HepG2 (cell line): ENCODE data around the gene RHOT2. TPM values are rescaled to one million over a fixed set of nuclear protein-coding genes. Genes with fewer than 3 reads are reported as not detected.
A peak's percentile ranks its signal among the peaks of the same experiment; 100 is the strongest.
"Not testable (repeated sequence)": the region's sequence is repeated elsewhere in the genome, so short reads cannot be mapped to it uniquely, and the experiment has no call there.

Experiments
- CEBPB ChIP-seq: IDR thresholded peaks from 2 replicates; pipeline ENCODE4 v1.6.1; 2011; ENCODE audit warnings: low read depth, low read length, improper control_type of control experiment, borderline replicate concordance
- CREB1 ChIP-seq, 2 experiments: fragments of 450-650 bp in 1 of 2; IDR thresholded peaks; 2 replicates each; pipeline ENCODE4 v1.6.1; 2016 to 2017; ENCODE audit warnings: control low read depth in 1 of 2, mild to moderate bottlenecking in 1 of 2, missing compliant biosample characterization in 1 of 2, missing genetic modification characterization in 1 of 2
- FOXA1 ChIP-seq, 2 experiments: fragments of 450-650 bp in 1 of 2; sonication (generic) in 1 of 2; formaldehyde crosslinking in 1 of 2; IDR thresholded peaks; 2 replicates each; pipeline versions ENCODE4 v1.4.0 to v1.6.1; 2016 to 2020; ENCODE audit warnings: missing genetic modification reagents in 1 of 2
- FOXP1 ChIP-seq, 2 experiments: fragments of 450-650 bp in 1 of 2; IDR thresholded peaks; 2 replicates each; pipeline ENCODE4 v1.6.1; 2017 to 2018; ENCODE audit warnings: antibody characterized with exemption in 1 of 2
- KDM1A ChIP-seq: IDR thresholded peaks from 2 replicates; pipeline ENCODE4 v1.6.1; 2016; ENCODE audit warnings: missing compliant biosample characterization
- KLF16 ChIP-seq, 2 experiments: sonication (generic) in 1 of 2; formaldehyde crosslinking in 1 of 2; IDR thresholded peaks; 2 replicates each; pipeline versions ENCODE4 v1.6.1 to v1.8.0; 2016 to 2023; ENCODE audit warnings: missing genetic modification reagents in 2 of 2, missing compliant biosample characterization in 1 of 2
- SKI ChIP-seq: fragments of 450-650 bp; IDR thresholded peaks from one replicate; pipeline ENCODE4 v1.6.1; 2018; ENCODE audit warnings: mild to moderate bottlenecking; ENCODE audit not compliant: partially characterized antibody
- XRCC5 ChIP-seq: fragments of 200-400 bp; formaldehyde crosslinking; optimal IDR thresholded peaks from 2 replicates; pipeline ENCODE3; 2017; ENCODE audit warnings: mild to moderate bottlenecking, low read length
- ZBTB7B ChIP-seq: sonication (generic); formaldehyde crosslinking; IDR thresholded peaks from 2 replicates; pipeline ENCODE4 v1.4.0; 2020; ENCODE audit warnings: missing genetic modification reagents
- ZNF350 ChIP-seq: sonication (generic); formaldehyde crosslinking; IDR thresholded peaks from 2 replicates; pipeline ENCODE4 v1.4.0; 2020; ENCODE audit warnings: mild to moderate bottlenecking, low read depth, missing genetic modification reagents, borderline replicate concordance
- ZNF614 ChIP-seq: IDR thresholded peaks from 2 replicates; pipeline ENCODE4 v1.6.1; 2018; ENCODE audit warnings: missing biosample characterization, missing genetic modification reagents, inconsistent platforms, borderline replicate concordance
- ZNF629 ChIP-seq: sonication (generic); formaldehyde crosslinking; conservative IDR thresholded peaks from 2 replicates; pipeline ENCODE4 v1.5.0; 2020; ENCODE audit warnings: missing genetic modification reagents
- polyA plus RNA-seq, 8 experiments: library from polyadenylated mRNA; depleted of rRNA in 3 of 8; stranded (reverse) in 7 of 8; unstranded in 1 of 8; fragments of >200 nt; fragmentation: Illumina TruSeq in 4 of 8; extraction: Trizol in 4 of 8; gene quantifications; 2 replicates each; pipeline versions ENCODE4 v1.2.1 to v1.2.3, GENCODE V29; 2011 to 2016; ENCODE audit warnings: low read depth in 4 of 8, missing spikeins in 1 of 8, mixed read lengths in 1 of 8; ENCODE audit not compliant: insufficient read depth in 1 of 8
- total RNA-seq, 5 experiments: library from RNA; depleted of rRNA; stranded (reverse); fragments of >200 nt; fragmentation: Illumina TruSeq; extraction: Trizol; gene quantifications; 2 replicates each; pipeline ENCODE4 v1.2.3, GENCODE V29; 2016; ENCODE audit warnings: low read depth in 1 of 5
- TF ChIP-seq, protein P1 (sequence below): sonication (generic); formaldehyde crosslinking; IDR thresholded peaks from 2 replicates; pipeline ENCODE4 v1.9.0; 2022; ENCODE audit warnings: missing genetic modification reagents, mild to moderate bottlenecking, borderline replicate concordance
- TF ChIP-seq, protein P2 (sequence below): sonication (generic); formaldehyde crosslinking; IDR thresholded peaks from 2 replicates; pipeline ENCODE4 v1.5.1; 2020; ENCODE audit warnings: mild to moderate bottlenecking, missing genetic modification reagents, moderate library complexity
- TF ChIP-seq, protein P3 (sequence below): IDR thresholded peaks from 2 replicates; pipeline ENCODE4 v1.6.1; 2016
- TF ChIP-seq, protein P4 (sequence below): sonication (generic); formaldehyde crosslinking; IDR thresholded peaks from 2 replicates; pipeline ENCODE4 v1.4.0; 2020; ENCODE audit warnings: missing genetic modification reagents
- TF ChIP-seq, protein P5 (sequence below): IDR thresholded peaks from 2 replicates; pipeline ENCODE4 v1.6.1; 2018; ENCODE audit warnings: missing genetic modification reagents, mild to moderate bottlenecking, missing compliant biosample characterization
- TF ChIP-seq, protein P6 (sequence below): sonication (generic); formaldehyde crosslinking; IDR thresholded peaks from 2 replicates; pipeline ENCODE4; 2020; ENCODE audit warnings: missing genetic modification reagents, mild to moderate bottlenecking, borderline replicate concordance

The RHOT2 gene
- total and polyA plus RNA-seq, 2 of the 13 experiments (the other 11 are each of a cell fraction or from before 2014, with no cell fraction given): 63.6 to 76.9 TPM

DNA sequence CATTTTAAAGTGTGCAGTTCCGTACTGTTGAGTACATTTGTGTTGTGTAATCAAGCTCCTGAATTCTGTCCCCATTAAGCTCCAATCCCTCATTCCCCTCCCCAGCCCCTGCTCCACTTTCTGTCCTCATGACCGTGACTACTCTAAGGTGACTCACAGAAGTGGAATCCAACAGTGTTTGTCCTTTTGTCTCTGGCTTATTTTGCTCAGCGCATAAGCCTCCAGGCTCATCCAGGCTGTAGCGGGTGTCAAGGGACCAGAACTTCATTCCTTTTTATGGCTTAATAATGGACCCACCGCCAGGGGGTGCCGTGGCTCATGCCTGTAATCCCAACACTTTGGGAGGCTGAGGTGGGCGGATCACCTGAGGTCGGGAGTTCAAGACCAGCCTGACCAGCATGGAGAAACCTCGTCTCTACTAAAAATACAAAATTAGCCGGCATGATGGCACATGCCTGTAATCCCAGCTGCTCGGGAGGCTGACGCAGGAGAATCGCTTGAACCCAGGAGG lies 44.9 kb downstream of the RHOT2 start (continued):
- TF ChIP-seq ZNF629 (CRISPR knock-in tag) (0 out of 2 replicates have a peak, but pooled peaks have one; percentile 4), XRCC5 (peak; percentile 18), ZBTB7B (CRISPR knock-in tag) (0 out of 2 replicates have a peak, but pooled peaks have one; percentile 54), KDM1A (peak; percentile 73; the same call in 1 of the 2 replicates), KLF16 (CRISPR knock-in tag; IDR thresholded peaks at IDR 0.05) (peak in 1 of 2 experiments; percentile 65; a peak in 2 of 4 replicates), SKI (peak; percentile 15), FOXP1 (CRISPR knock-in tag; IDR thresholded peaks at IDR 0.05) (0 out of 2 replicates have a peak, but pooled peaks have one; percentile 13), ZNF350 (CRISPR knock-in tag) (peak; percentile 65; the same call in 1 of the 2 replicates), CREB1 (IDR thresholded peaks at IDR 0.05) (0 out of 2 replicates have a peak, but pooled peaks have one; percentile 10), FOXA1 (CRISPR knock-in tag; IDR thresholded peaks at IDR 0.05) (peak; percentile 3; the same call in 1 of the 2 replicates), ZNF614 (CRISPR knock-in tag) (peak; percentile 86; the same call in 1 of the 2 replicates), CEBPB (peak; percentile 81)
- TF ChIP-seq, protein P1, sequence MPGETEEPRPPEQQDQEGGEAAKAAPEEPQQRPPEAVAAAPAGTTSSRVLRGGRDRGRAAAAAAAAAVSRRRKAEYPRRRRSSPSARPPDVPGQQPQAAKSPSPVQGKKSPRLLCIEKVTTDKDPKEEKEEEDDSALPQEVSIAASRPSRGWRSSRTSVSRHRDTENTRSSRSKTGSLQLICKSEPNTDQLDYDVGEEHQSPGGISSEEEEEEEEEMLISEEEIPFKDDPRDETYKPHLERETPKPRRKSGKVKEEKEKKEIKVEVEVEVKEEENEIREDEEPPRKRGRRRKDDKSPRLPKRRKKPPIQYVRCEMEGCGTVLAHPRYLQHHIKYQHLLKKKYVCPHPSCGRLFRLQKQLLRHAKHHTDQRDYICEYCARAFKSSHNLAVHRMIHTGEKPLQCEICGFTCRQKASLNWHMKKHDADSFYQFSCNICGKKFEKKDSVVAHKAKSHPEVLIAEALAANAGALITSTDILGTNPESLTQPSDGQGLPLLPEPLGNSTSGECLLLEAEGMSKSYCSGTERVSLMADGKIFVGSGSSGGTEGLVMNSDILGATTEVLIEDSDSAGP (CRISPR knock-in tag): 0 out of 2 replicates have a peak, but pooled peaks have one; percentile 33
- TF ChIP-seq, protein P2, sequence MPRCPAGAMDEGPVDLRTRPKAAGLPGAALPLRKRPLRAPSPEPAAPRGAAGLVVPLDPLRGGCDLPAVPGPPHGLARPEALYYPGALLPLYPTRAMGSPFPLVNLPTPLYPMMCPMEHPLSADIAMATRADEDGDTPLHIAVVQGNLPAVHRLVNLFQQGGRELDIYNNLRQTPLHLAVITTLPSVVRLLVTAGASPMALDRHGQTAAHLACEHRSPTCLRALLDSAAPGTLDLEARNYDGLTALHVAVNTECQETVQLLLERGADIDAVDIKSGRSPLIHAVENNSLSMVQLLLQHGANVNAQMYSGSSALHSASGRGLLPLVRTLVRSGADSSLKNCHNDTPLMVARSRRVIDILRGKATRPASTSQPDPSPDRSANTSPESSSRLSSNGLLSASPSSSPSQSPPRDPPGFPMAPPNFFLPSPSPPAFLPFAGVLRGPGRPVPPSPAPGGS: 0 out of 2 replicates have a peak, but pooled peaks have one; percentile 30
- TF ChIP-seq, protein P3, sequence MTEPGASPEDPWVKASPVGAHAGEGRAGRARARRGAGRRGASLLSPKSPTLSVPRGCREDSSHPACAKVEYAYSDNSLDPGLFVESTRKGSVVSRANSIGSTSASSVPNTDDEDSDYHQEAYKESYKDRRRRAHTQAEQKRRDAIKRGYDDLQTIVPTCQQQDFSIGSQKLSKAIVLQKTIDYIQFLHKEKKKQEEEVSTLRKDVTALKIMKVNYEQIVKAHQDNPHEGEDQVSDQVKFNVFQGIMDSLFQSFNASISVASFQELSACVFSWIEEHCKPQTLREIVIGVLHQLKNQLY: 0 out of 2 replicates have a peak, but pooled peaks have one; percentile 24
- TF ChIP-seq, protein P4, sequence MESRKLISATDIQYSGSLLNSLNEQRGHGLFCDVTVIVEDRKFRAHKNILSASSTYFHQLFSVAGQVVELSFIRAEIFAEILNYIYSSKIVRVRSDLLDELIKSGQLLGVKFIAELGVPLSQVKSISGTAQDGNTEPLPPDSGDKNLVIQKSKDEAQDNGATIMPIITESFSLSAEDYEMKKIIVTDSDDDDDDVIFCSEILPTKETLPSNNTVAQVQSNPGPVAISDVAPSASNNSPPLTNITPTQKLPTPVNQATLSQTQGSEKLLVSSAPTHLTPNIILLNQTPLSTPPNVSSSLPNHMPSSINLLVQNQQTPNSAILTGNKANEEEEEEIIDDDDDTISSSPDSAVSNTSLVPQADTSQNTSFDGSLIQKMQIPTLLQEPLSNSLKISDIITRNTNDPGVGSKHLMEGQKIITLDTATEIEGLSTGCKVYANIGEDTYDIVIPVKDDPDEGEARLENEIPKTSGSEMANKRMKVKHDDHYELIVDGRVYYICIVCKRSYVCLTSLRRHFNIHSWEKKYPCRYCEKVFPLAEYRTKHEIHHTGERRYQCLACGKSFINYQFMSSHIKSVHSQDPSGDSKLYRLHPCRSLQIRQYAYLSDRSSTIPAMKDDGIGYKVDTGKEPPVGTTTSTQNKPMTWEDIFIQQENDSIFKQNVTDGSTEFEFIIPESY (CRISPR knock-in tag): peak; percentile 84
- not testable (repeated sequence) for TF ChIP-seq FOXP1 (IDR thresholded peaks at IDR 0.05); CREB1 (CRISPR knock-in tag; IDR thresholded peaks at IDR 0.05); FOXA1 (IDR thresholded peaks at IDR 0.05)
- TF ChIP-seq, protein P5, sequence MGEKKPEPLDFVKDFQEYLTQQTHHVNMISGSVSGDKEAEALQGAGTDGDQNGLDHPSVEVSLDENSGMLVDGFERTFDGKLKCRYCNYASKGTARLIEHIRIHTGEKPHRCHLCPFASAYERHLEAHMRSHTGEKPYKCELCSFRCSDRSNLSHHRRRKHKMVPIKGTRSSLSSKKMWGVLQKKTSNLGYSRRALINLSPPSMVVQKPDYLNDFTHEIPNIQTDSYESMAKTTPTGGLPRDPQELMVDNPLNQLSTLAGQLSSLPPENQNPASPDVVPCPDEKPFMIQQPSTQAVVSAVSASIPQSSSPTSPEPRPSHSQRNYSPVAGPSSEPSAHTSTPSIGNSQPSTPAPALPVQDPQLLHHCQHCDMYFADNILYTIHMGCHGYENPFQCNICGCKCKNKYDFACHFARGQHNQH: peak; percentile 48; the same call in 1 of the 2 replicates
- TF ChIP-seq, protein P6, sequence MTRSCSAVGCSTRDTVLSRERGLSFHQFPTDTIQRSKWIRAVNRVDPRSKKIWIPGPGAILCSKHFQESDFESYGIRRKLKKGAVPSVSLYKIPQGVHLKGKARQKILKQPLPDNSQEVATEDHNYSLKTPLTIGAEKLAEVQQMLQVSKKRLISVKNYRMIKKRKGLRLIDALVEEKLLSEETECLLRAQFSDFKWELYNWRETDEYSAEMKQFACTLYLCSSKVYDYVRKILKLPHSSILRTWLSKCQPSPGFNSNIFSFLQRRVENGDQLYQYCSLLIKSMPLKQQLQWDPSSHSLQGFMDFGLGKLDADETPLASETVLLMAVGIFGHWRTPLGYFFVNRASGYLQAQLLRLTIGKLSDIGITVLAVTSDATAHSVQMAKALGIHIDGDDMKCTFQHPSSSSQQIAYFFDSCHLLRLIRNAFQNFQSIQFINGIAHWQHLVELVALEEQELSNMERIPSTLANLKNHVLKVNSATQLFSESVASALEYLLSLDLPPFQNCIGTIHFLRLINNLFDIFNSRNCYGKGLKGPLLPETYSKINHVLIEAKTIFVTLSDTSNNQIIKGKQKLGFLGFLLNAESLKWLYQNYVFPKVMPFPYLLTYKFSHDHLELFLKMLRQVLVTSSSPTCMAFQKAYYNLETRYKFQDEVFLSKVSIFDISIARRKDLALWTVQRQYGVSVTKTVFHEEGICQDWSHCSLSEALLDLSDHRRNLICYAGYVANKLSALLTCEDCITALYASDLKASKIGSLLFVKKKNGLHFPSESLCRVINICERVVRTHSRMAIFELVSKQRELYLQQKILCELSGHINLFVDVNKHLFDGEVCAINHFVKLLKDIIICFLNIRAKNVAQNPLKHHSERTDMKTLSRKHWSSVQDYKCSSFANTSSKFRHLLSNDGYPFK (CRISPR knock-in tag): peak; percentile 50; the same call in 1 of the 2 replicates
